ENCODE results near the gene SEMA3G.

Gene SEMA3G

GRCh38 chr3:52438579-52439425 is 6.1 kb downstream of the SEMA3G start:
- no peak for DNase-seq (ENCODE audit: low spot score)

- no peak for DNase-seq (ENCODE audit: low spot score)
Measured at GRCh38 chr3:52438104-52438376, 6.9 kb downstream of the SEMA3G start.

GRCh38 chr3:52437326-52438103 is 7.4 kb downstream of the SEMA3G start:
- DNase-seq (ENCODE audit: low spot score), result no peak

GRCh38 chr3:52436500-52437149 is 8.3 kb downstream of the SEMA3G start:
- DNase-seq (ENCODE audit: low spot score), result no peak

- DNase-seq (ENCODE audit: low spot score), result no peak
Measured at GRCh38 chr3:52435246-52436101, 9.4 kb downstream of the SEMA3G start.

GRCh38 chr3:52434491-52435115 is 10.3 kb downstream of the SEMA3G start:
- no peak for DNase-seq (ENCODE audit: low spot score)

GRCh38 chr3:52433996-52434479 is 10.9 kb downstream of the SEMA3G start:
- DNase-seq (ENCODE audit: low spot score), result no peak

GRCh38 chr3:52433328-52433995 is 11.4 kb downstream of the SEMA3G start:
- no peak for DNase-seq (ENCODE audit: low spot score)

GRCh38 chr3:52432691-52433141 is 12.2 kb downstream of the SEMA3G start:
- DNase-seq (ENCODE audit: low spot score), result no peak

GRCh38 chr3:52432225-52432624 is 12.7 kb downstream of the SEMA3G start:
- DNase-seq (ENCODE audit: low spot score), result no peak

- DNase-seq (ENCODE audit: low spot score), result no peak
Measured at GRCh38 chr3:52431459-52432223, 13.3 kb downstream of the SEMA3G start.

GRCh38 chr3:52430416-52430810 is 14.5 kb downstream of the SEMA3G start:
- no peak for DNase-seq (ENCODE audit: low spot score)

GRCh38 chr3:52429779-52430415 is 15.0 kb downstream of the SEMA3G start:
- no peak for DNase-seq (ENCODE audit: low spot score)

- no peak for DNase-seq (ENCODE audit: low spot score)
Measured at GRCh38 chr3:52429031-52429430, 15.9 kb downstream of the SEMA3G start.

- DNase-seq (ENCODE audit: low spot score), result peak; percentile 78
Measured at GRCh38 chr3:52428151-52429005, 16.5 kb downstream of the SEMA3G start.

- DNase-seq (ENCODE audit: low spot score), result no peak
Measured at GRCh38 chr3:52423173-52423572, 21.7 kb downstream of the SEMA3G start.

GRCh38 chr3:52422669-52423068 is 22.2 kb downstream of the SEMA3G start:
- no peak for DNase-seq (ENCODE audit: low spot score)

- DNase-seq (ENCODE audit: low spot score), result no peak
Measured at GRCh38 chr3:52420388-52420787, 24.5 kb downstream of the SEMA3G start.

GRCh38 chr3:52415800-52416199 is 29.1 kb downstream of the SEMA3G start:
- no peak for DNase-seq (ENCODE audit: low spot score)

Data from D341Med (cell line).